GM13977 (cell line): ENCODE measurements around the gene FXYD4.

Experiments used
- DNase-seq: peaks from one replicate; pipeline ENCODE4 v3.0.0; 2012; ENCODE audit warnings: low spot score
- CTCF ChIP-seq: IDR thresholded peaks from 2 replicates; pipeline ENCODE4 v1.5.1; 2012; ENCODE audit warnings: mild to moderate bottlenecking, control low read depth; ENCODE audit not compliant: insufficient read depth; ENCODE audit errors: extremely low read depth, missing control alignments
- in situ Hi-C: fragments of 300-500 bp; cut with MboI; formaldehyde crosslinking; loops from one replicate; pipeline ENCODE4 v1.12.0; 2022; ENCODE audit warnings: low sequenced_read_pairs, low pct_unique_long_range_greater_than_20kb, mixed read lengths, inconsistent platforms; ENCODE audit not compliant: unreplicated experiment

The FXYD4 gene

GRCh38 chr10:43383204-43383971 is 12.0 kb downstream of the FXYD4 start:
- in situ Hi-C loops: no loop called here
- DNase-seq: no peak
- no peak for TF ChIP-seq CTCF

- no peak for TF ChIP-seq CTCF
- no peak for DNase-seq
- in situ Hi-C loops: no loop called here
These were observed 13.1 kb downstream of the FXYD4 start for GRCh38 chr10:43384252-43385221.

- DNase-seq: no peak
- in situ Hi-C loops: no loop called here
- no peak for TF ChIP-seq CTCF
These were observed 14.1 kb downstream of the FXYD4 start for GRCh38 chr10:43385412-43386004.

GRCh38 chr10:43386549-43386948 is 15.1 kb downstream of the FXYD4 start:
- TF ChIP-seq CTCF: no peak
- DNase-seq: no peak
- in situ Hi-C loops: no loop called here

GRCh38 chr10:43386981-43387677 is 15.7 kb downstream of the FXYD4 start:
- no peak for DNase-seq
- TF ChIP-seq CTCF: no peak
- in situ Hi-C loops: no loop called here

- DNase-seq: no peak
- in situ Hi-C loops: no loop called here
- no peak for TF ChIP-seq CTCF
These were observed 16.2 kb downstream of the FXYD4 start for GRCh38 chr10:43387678-43388032.
